AG09319 (cell line): ENCODE results near the gene TBC1D13.

Source experiments
- DNase-seq: peaks from one replicate; pipeline ENCODE4 v3.0.0-alpha.2; 2010; ENCODE audit warnings: low read depth; ENCODE audit errors: extremely low read depth
- CTCF ChIP-seq: IDR thresholded peaks from 2 replicates; pipeline ENCODE4 v1.5.1; 2011; ENCODE audit warnings: low read depth, mild to moderate bottlenecking, inconsistent platforms, low read length, moderate library complexity

Gene TBC1D13

GRCh38 chr9:128818099-128818838, 31.2 kb downstream of the TBC1D13 start, which contains the start of gene ENDOG:
Gene ENDOG (plus strand): TSS chr9:128818500. CDS start chr9:128818685, 185 bp downstream.
- peak; percentile 92 for DNase-seq
- peak; percentile 96 for TF ChIP-seq CTCF

- no peak for DNase-seq
- TF ChIP-seq CTCF = no peak
Observed at GRCh38 chr9:128818839-128819715, 32.0 kb downstream of the TBC1D13 start.

GRCh38 chr9:128819716-128820664, 32.9 kb downstream of the TBC1D13 start:
- TF ChIP-seq CTCF = no peak
- DNase-seq = no peak

- TF ChIP-seq CTCF = no peak
- no peak for DNase-seq
Observed at GRCh38 chr9:128820665-128821583, 33.9 kb downstream of the TBC1D13 start.

GRCh38 chr9:128821584-128822406, 34.7 kb downstream of the TBC1D13 start:
- DNase-seq = no peak
- TF ChIP-seq CTCF = no peak
